K562 (cell line): ENCODE measurements around the gene CHD6. TPM values are rescaled to one million over a fixed set of nuclear protein-coding genes. Genes with fewer than 3 reads are reported as not detected.

ENCODE experiments used
- ATAC-seq: fragments of 200-7000 bp; cut with Tn5 transposase; 3 replicates; pipeline ENCODE4 v1.9.1; 2020; ENCODE audit warnings: moderate library complexity
- BruUV-seq: library from RNA; stranded (reverse); fragments of 400-500 nt; replicated peaks from 2 replicates; lab custom pipeline; 2021; lab: Mats Ljungman, UMichigan
- CTCF ChIA-PET: fragments of 300-600 bp; formaldehyde crosslinking; extraction: SDS; loops from one replicate; lab custom pipeline; 2021; ENCODE audit warnings: low intra/inter-chr PET ratio; lab: Yijun Ruan, JAX
- POLR2A ChIA-PET: fragments of 300-600, 350-650 bp; sonication (Branson Sonifier 250); formaldehyde crosslinking; extraction: SDS; loops from one replicate; lab custom pipeline; 2021; ENCODE audit warnings: antibody characterized with exemption, inconsistent platforms; lab: Yijun Ruan, JAX
- DNase-seq, 4 experiments: peaks; one replicate each; pipeline versions ENCODE4 v3.0.0 to v3.0.0-alpha.2; 2011 to 2018; ENCODE audit warnings: low spot score in 3 of 4, mixed read lengths in 3 of 4; ENCODE audit errors: extremely low read depth in 1 of 4
- FAIRE-seq: peaks from 2 replicates; lab custom pipeline; 2011; peaks lifted over from hg19 to GRCh38; lab: Jason Lieb, UNC
- H2AFZ ChIP-seq: 2 replicates; pipeline ENCODE4 v1.6.0; 2011; ENCODE audit warnings: low read depth, low read length, control low read depth, inconsistent platforms
- H3K27ac ChIP-seq: fragments of 200-600 bp; 3 replicates; pipeline ENCODE4 v1.8.0; 2011; ENCODE audit warnings: low read depth, mild to moderate bottlenecking, control low read depth, inconsistent platforms, low read length, moderate library complexity, mixed read lengths; ENCODE audit errors: extremely low read depth
- H3K27me3 ChIP-seq, 2 experiments: fragments of 300-600 bp in 1 of 2; 2 replicates in 1 of 2; 3 replicates in 1 of 2; pipeline versions ENCODE4 v1.6.0 to v1.8.0; 2011; ENCODE audit warnings: inconsistent platforms in 2 of 2, low read length in 2 of 2, mild to moderate bottlenecking in 1 of 2, mixed read lengths in 1 of 2, moderate library complexity in 1 of 2; ENCODE audit not compliant: control insufficient read depth in 2 of 2, insufficient read depth in 2 of 2
- H3K36me3 ChIP-seq: fragments of 300-600 bp; 3 replicates; pipeline ENCODE4 v1.8.0; 2011; ENCODE audit warnings: mild to moderate bottlenecking, low read length, inconsistent platforms; ENCODE audit not compliant: control insufficient read depth, insufficient read depth
- H3K4me1 ChIP-seq, 2 experiments: fragments of 200-600 bp in 1 of 2; replicated peaks in 1 of 2; 2 replicates in 1 of 2; 3 replicates in 1 of 2; pipeline versions ENCODE4 v1.5.1 to v1.8.0; 2011; ENCODE audit warnings: inconsistent platforms in 2 of 2, low read length in 2 of 2, mild to moderate bottlenecking in 1 of 2, mixed read lengths in 1 of 2, moderate library complexity in 1 of 2; ENCODE audit not compliant: control insufficient read depth in 2 of 2, insufficient read depth in 2 of 2
- H3K4me2 ChIP-seq: 2 replicates; pipeline ENCODE4 v1.6.1; 2011; ENCODE audit warnings: low read length, control low read depth, inconsistent platforms, mixed read lengths; ENCODE audit not compliant: insufficient read depth
- H3K4me3 ChIP-seq: fragments of 200-600 bp; sonication (generic), shearing (Covaris generic); 2 replicates; pipeline ENCODE4 v1.5.1; 2016; ENCODE audit warnings: control low read depth, inconsistent platforms
- H3K79me2 ChIP-seq: fragments of 200-600 bp; 3 replicates; pipeline ENCODE4 v1.8.0; 2011; ENCODE audit warnings: low read length, inconsistent platforms; ENCODE audit not compliant: control insufficient read depth, insufficient read depth
- H3K9ac ChIP-seq, 2 experiments: 2 replicates each; pipeline versions ENCODE4 v1.6.0 to v1.6.1; 2011; ENCODE audit warnings: low read depth in 2 of 2, low read length in 2 of 2, control low read depth in 1 of 2, inconsistent platforms in 1 of 2, mild to moderate bottlenecking in 1 of 2, mixed read lengths in 1 of 2; ENCODE audit not compliant: insufficient read depth in 1 of 2
- H3K9me1 ChIP-seq: one replicate; pipeline ENCODE4 v1.6.0; 2011; ENCODE audit warnings: inconsistent platforms, mild to moderate bottlenecking, low read length, moderate library complexity; ENCODE audit not compliant: control insufficient read depth, insufficient read depth
- H3K9me3 ChIP-seq: replicated peaks from 2 replicates; pipeline ENCODE4 v1.5.1; 2011; ENCODE audit warnings: low read depth, low read length, inconsistent platforms; ENCODE audit not compliant: control insufficient read depth, insufficient read depth
- H4K20me1 ChIP-seq: replicated peaks from 2 replicates; pipeline ENCODE4 v1.6.1; 2011; ENCODE audit warnings: low read length, inconsistent platforms, mixed read lengths; ENCODE audit not compliant: control insufficient read depth, insufficient read depth
- BRF1 ChIP-seq: IDR thresholded peaks from 3 replicates; pipeline ENCODE4 v1.6.1; 2011; ENCODE audit warnings: borderline replicate concordance, mild to moderate bottlenecking; ENCODE audit not compliant: insufficient read length; ENCODE audit errors: extremely low read depth
- C11orf30 ChIP-seq: fragments of 450-650 bp; IDR thresholded peaks from 2 replicates; pipeline ENCODE4 v1.6.1; 2016; ENCODE audit warnings: low read depth, mild to moderate bottlenecking
- ERF ChIP-seq: fragments of 450-650 bp; formaldehyde crosslinking; IDR thresholded peaks from 2 replicates; pipeline ENCODE4 v1.4.0; 2020; ENCODE audit warnings: mild to moderate bottlenecking, mixed read lengths
- HDGF ChIP-seq: fragments of 450-650 bp; IDR thresholded peaks from 2 replicates; pipeline ENCODE4 v1.6.1; 2016
- MAFK ChIP-seq: IDR thresholded peaks from 2 replicates; pipeline ENCODE4 v1.6.1; 2011; ENCODE audit warnings: low read length, improper control_type of control experiment
- ZNF217 ChIP-seq: sonication (generic); formaldehyde crosslinking; IDR thresholded peaks from 2 replicates; pipeline ENCODE4 v1.8.0; 2022; ENCODE audit warnings: mild to moderate bottlenecking, missing genetic modification reagents
- WGBS: fragments of 100-300 bp; shearing (Covaris generic); methylation state at CpG from one replicate; pipeline ENCODE4 v1.1.6; 2016; ENCODE audit warnings: low coverage, mixed read lengths; ENCODE audit not compliant: insufficient coverage; ENCODE audit errors: missing lambda C conversion rate; 5-methylcytosine and 5-hydroxymethylcytosine counted together
- in situ Hi-C: fragments of 300-500 bp; cut with MboI; formaldehyde crosslinking; loops from 4 replicates; pipeline ENCODE4 v1.15.0; 2018; ENCODE audit warnings: inconsistent platforms, mixed read lengths
- intact Hi-C: fragments of 100-400 bp; cut with micrococcal nuclease; formaldehyde crosslinking; loops from 2 replicates; pipeline ENCODE4 v1.14.2; 2022
- polyA plus RNA-seq, 8 experiments: library from polyadenylated mRNA; depleted of rRNA in 4 of 8; stranded (reverse) in 5 of 8; unstranded in 3 of 8; fragments of >200 nt; fragmentation: Nextera tagmentation in 2 of 8; fragmentation: Illumina TruSeq in 1 of 8; extraction: Ambion mirVana in 2 of 8; extraction: Trizol in 1 of 8; gene quantifications; 2 replicates each; pipeline versions ENCODE4 v1.2.1 to v1.2.3, GENCODE V29; 2011 to 2014; ENCODE audit warnings: inconsistent platforms in 1 of 8, missing spikeins in 1 of 8
- total RNA-seq, 7 experiments: library from RNA; depleted of rRNA in 6 of 7; stranded (reverse); fragments of >200 nt in 6 of 7; fragmentation: Illumina TruSeq in 2 of 7; extraction: Trizol in 2 of 7; gene quantifications; 2 replicates each; pipeline versions ENCODE4 v1.2.1 to v1.2.3, GENCODE V29; 2011 to 2021; ENCODE audit warnings: low replicate concordance in 1 of 7
- TF ChIP-seq, protein P1 (sequence below), 2 experiments: fragments of 450-650 bp; IDR thresholded peaks; 2 replicates each; pipeline ENCODE4 v1.6.1; 2018; ENCODE audit warnings: mild to moderate bottlenecking in 2 of 2, low read depth in 1 of 2; ENCODE audit not compliant: partially characterized antibody in 2 of 2
- TF ChIP-seq, protein P2 (sequence below): fragments of 450-650 bp; formaldehyde crosslinking; IDR thresholded peaks from 2 replicates; pipeline ENCODE4 v1.4.0; 2022; ENCODE audit warnings: missing genetic modification characterization

CHD6 gene
- total and polyA plus RNA-seq, 9 of the 15 experiments (the other 6 are each of a cell fraction or from before 2014, with no cell fraction given): 3.9 to 24.2 (median 12.8) TPM

GRCh38 chr20:41447006-41447405 lies 171.2 kb downstream of the CHD6 start:
- 56% methylated on average over 1 of the region's 2 CpGs for WGBS

More at GRCh38 chr20:41447006-41447405, 171.2 kb downstream of the CHD6 start:
- FAIRE-seq (no peak), DNase-seq (no peak), ATAC-seq (no peak)
- ChIA-PET CTCF (no interaction called here), POLR2A (no interaction called here)
- H3K4me2 ChIP-seq: no peak overlapping the region
- no peak overlapping the region for H3K9ac ChIP-seq
- no peaks in the 10 kb centered on the region for H3K79me2 ChIP-seq
- H2AFZ ChIP-seq: no peak overlapping the region
- H3K9me1 ChIP-seq: no peaks in the 10 kb centered on the region
- no peak overlapping the region for H3K4me3 ChIP-seq
- peaks cover 79% of the 10 kb centered on the region for H3K36me3 ChIP-seq
- in situ Hi-C loops: no loop called here
- no TSS peak for BruUV-seq
- H3K4me1 ChIP-seq: no peaks in the 10 kb centered on the region
- intact Hi-C loops: no loop called here
- H3K9me3 ChIP-seq: no peaks in the 10 kb centered on the region
- H3K27me3 ChIP-seq: no peaks in the 10 kb centered on the region
- TF ChIP-seq C11orf30 (no peak), BRF1 (no peak), ERF (CRISPR knock-in tag) (no peak), MAFK (no peak), HDGF (no peak), ZNF217 (no peak)
- TF ChIP-seq, protein P1, sequence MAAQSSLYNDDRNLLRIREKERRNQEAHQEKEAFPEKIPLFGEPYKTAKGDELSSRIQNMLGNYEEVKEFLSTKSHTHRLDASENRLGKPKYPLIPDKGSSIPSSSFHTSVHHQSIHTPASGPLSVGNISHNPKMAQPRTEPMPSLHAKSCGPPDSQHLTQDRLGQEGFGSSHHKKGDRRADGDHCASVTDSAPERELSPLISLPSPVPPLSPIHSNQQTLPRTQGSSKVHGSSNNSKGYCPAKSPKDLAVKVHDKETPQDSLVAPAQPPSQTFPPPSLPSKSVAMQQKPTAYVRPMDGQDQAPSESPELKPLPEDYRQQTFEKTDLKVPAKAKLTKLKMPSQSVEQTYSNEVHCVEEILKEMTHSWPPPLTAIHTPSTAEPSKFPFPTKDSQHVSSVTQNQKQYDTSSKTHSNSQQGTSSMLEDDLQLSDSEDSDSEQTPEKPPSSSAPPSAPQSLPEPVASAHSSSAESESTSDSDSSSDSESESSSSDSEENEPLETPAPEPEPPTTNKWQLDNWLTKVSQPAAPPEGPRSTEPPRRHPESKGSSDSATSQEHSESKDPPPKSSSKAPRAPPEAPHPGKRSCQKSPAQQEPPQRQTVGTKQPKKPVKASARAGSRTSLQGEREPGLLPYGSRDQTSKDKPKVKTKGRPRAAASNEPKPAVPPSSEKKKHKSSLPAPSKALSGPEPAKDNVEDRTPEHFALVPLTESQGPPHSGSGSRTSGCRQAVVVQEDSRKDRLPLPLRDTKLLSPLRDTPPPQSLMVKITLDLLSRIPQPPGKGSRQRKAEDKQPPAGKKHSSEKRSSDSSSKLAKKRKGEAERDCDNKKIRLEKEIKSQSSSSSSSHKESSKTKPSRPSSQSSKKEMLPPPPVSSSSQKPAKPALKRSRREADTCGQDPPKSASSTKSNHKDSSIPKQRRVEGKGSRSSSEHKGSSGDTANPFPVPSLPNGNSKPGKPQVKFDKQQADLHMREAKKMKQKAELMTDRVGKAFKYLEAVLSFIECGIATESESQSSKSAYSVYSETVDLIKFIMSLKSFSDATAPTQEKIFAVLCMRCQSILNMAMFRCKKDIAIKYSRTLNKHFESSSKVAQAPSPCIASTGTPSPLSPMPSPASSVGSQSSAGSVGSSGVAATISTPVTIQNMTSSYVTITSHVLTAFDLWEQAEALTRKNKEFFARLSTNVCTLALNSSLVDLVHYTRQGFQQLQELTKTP (IDR thresholded peaks at IDR 0.05; ENCODE audit: low read depth in 1 of 2, partially characterized antibody in 2 of 2): no peak
- TF ChIP-seq, protein P2, sequence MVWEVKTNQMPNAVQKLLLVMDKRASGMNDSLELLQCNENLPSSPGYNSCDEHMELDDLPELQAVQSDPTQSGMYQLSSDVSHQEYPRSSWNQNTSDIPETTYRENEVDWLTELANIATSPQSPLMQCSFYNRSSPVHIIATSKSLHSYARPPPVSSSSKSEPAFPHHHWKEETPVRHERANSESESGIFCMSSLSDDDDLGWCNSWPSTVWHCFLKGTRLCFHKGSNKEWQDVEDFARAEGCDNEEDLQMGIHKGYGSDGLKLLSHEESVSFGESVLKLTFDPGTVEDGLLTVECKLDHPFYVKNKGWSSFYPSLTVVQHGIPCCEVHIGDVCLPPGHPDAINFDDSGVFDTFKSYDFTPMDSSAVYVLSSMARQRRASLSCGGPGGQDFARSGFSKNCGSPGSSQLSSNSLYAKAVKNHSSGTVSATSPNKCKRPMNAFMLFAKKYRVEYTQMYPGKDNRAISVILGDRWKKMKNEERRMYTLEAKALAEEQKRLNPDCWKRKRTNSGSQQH (CRISPR knock-in tag): no peak
- no peaks in the 10 kb centered on the region for H4K20me1 ChIP-seq
- H3K27ac ChIP-seq: no peak overlapping the region
